ENCODE results near the gene CDK9. TPM values are rescaled to one million over a fixed set of nuclear protein-coding genes. Genes with fewer than 3 reads are reported as not detected.

The CDK9 gene
- polyA plus RNA-seq, 3 donors = 24.9 to 139 (median 26.4) TPM

DNA sequence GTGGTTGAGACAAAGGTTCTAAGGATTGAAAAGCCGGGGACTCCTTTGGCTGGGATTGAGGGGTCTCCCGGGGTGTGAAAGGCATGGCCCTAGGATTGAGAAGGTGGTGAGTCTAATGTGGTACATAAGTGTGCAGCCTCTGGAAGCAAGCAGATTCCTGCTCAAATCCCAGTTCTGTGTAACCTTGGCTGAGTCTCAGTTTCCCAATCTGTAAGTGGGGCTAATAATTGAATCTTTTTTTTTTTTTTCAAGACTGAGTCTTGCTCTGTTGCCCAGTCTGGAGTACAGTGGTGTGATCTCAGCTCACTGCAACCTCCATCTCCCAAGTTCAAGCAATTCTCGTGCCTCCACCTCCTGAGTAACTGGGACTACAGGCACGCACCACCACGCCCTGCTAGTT is 13.2 kb upstream of the CDK9 start:
- Mint-ChIP-seq H3K36me3 (peaks cover 39 to 65% of the 10 kb centered on the region in 2 donors), H3K27ac (peak overlapping the region; percentile 74 to 93 (median 85)), H3K4me1 (peaks cover 80% of the 10 kb centered on the region), H3K27me3 (ENCODE audit: low read depth in 3 of 3) (peaks cover 0 to 3% (median 0%) of the 10 kb centered on the region in 3 donors), H3K4me3 (no peak overlapping the region), H3K9me3 (peaks cover 0 to 1% (median 0%) of the 10 kb centered on the region in 7 donors)
- Histone ChIP-seq H3K4me1 (ENCODE audit: control insufficient read depth in 1 of 2, insufficient read depth in 2 of 2, low read length in 2 of 2) (peaks cover 73 to 93% of the 10 kb centered on the region in 2 donors), H3K4me2 (replicated peaks; ENCODE audit: extremely low read depth, low read length, poor library complexity, severe bottlenecking) (no peak overlapping the region), H2AFZ (ENCODE audit: insufficient read depth, low read depth, low read length, poor library complexity, severe bottlenecking) (no peak overlapping the region), H3K9ac (ENCODE audit: insufficient read depth, low read length, poor library complexity, severe bottlenecking) (no peak overlapping the region), H3K4me3 (replicated peaks in 1 of 3; ENCODE audit: low read depth in 2 of 3, low read length in 3 of 3) (no peak overlapping the region), H3K27ac (ENCODE audit: low read depth in 1 of 2, low read length in 2 of 2) (peak overlapping the region; percentile 5 to 39), H4K20me1 (ENCODE audit: insufficient read depth, low read length) (peaks cover 98% of the 10 kb centered on the region), H3K27me3 (ENCODE audit: control insufficient read depth in 2 of 2, insufficient read depth in 2 of 2, low read length in 2 of 2) (no peaks in the 10 kb centered on the region), H3K36me3 (replicated peaks in 1 of 2; ENCODE audit: control insufficient read depth in 1 of 2, insufficient read depth in 2 of 2, low read length in 2 of 2) (peaks cover 42 to 68% of the 10 kb centered on the region in 2 donors), H3K9me3 (replicated peaks in 1 of 2; ENCODE audit: control insufficient read depth in 1 of 2, insufficient read depth in 1 of 2, low read length in 2 of 2) (no peaks in the 10 kb centered on the region), H3K79me2 (ENCODE audit: insufficient read depth, low read length) (peaks cover 98% of the 10 kb centered on the region)
- intact Hi-C loops (cut with micrococcal nuclease) = loop anchor here in 1 of 2 donors (5.0 kb wide), 1 partner anchor 205 kb away; a partner anchor contains a TSS
- DNase-seq = no peak
- WGBS (ENCODE audit: insufficient coverage) = 100% methylated on average over 2 of the region's 5 CpGs
- TF ChIP-seq, protein P1, sequence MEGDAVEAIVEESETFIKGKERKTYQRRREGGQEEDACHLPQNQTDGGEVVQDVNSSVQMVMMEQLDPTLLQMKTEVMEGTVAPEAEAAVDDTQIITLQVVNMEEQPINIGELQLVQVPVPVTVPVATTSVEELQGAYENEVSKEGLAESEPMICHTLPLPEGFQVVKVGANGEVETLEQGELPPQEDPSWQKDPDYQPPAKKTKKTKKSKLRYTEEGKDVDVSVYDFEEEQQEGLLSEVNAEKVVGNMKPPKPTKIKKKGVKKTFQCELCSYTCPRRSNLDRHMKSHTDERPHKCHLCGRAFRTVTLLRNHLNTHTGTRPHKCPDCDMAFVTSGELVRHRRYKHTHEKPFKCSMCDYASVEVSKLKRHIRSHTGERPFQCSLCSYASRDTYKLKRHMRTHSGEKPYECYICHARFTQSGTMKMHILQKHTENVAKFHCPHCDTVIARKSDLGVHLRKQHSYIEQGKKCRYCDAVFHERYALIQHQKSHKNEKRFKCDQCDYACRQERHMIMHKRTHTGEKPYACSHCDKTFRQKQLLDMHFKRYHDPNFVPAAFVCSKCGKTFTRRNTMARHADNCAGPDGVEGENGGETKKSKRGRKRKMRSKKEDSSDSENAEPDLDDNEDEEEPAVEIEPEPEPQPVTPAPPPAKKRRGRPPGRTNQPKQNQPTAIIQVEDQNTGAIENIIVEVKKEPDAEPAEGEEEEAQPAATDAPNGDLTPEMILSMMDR (IDR thresholded peaks at IDR 0.05) = no peak

DNA sequence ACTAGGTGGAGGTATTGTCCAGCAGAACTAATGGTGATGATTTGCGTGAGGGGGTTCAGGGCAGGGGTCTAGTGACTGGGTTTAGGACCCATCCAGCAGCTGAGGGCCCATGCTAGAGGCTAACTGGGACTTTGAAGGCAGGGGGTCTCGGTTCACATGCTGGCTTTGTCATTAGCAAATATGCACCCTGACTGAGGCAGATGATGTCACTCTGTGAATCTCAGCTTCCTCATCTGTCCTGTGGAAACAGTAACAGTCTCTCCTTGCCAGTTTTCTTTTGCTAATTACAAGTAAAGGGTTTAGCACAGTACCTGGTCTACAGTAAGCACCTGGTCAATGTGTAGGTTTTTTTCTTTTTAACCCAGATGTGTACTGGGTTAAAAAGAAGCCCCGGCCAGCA is 12.6 kb upstream of the CDK9 start:
- TF ChIP-seq, protein P1 (IDR thresholded peaks at IDR 0.05) = no peak
- no peaks in the 10 kb centered on the region for H3K9me3 ChIP-seq (replicated peaks in 1 of 2; ENCODE audit: control insufficient read depth in 1 of 2, insufficient read depth in 1 of 2, low read length in 2 of 2)
- 91% methylated on average over 2 of the region's 3 CpGs for WGBS (ENCODE audit: insufficient coverage)
- H3K4me1 Mint-ChIP-seq = peaks cover 75% of the 10 kb centered on the region
- H3K36me3 Mint-ChIP-seq = peaks cover 36 to 60% of the 10 kb centered on the region in 2 donors
- peaks cover 66 to 87% of the 10 kb centered on the region in 2 donors for H3K4me1 ChIP-seq (ENCODE audit: control insufficient read depth in 1 of 2, insufficient read depth in 2 of 2, low read length in 2 of 2)
- no peak overlapping the region for H3K4me2 ChIP-seq (replicated peaks; ENCODE audit: extremely low read depth, low read length, poor library complexity, severe bottlenecking)
- peak overlapping the region; percentile 60 to 85 (median 75) for H3K27ac Mint-ChIP-seq
- no peaks in the 10 kb centered on the region for H3K27me3 ChIP-seq (ENCODE audit: control insufficient read depth in 2 of 2, insufficient read depth in 2 of 2, low read length in 2 of 2)
- peak overlapping the region in 1 of 2 donors; percentile 39 for H3K27ac ChIP-seq (ENCODE audit: low read depth in 1 of 2, low read length in 2 of 2)
- H4K20me1 ChIP-seq (ENCODE audit: insufficient read depth, low read length) = peaks cover 92% of the 10 kb centered on the region
- H3K9me3 Mint-ChIP-seq = peaks cover 0 to 2% (median 0%) of the 10 kb centered on the region in 7 donors
- peaks cover 0 to 3% (median 0%) of the 10 kb centered on the region in 3 donors for H3K27me3 Mint-ChIP-seq (ENCODE audit: low read depth in 3 of 3)
- no peak overlapping the region for H2AFZ ChIP-seq (ENCODE audit: insufficient read depth, low read depth, low read length, poor library complexity, severe bottlenecking)
- intact Hi-C loops (cut with micrococcal nuclease) = loop anchor here in 1 of 2 donors (5.0 kb wide), 1 partner anchor 206 kb away; a partner anchor contains a TSS
- H3K36me3 ChIP-seq (replicated peaks in 1 of 2; ENCODE audit: control insufficient read depth in 1 of 2, insufficient read depth in 2 of 2, low read length in 2 of 2) = peaks cover 35 to 61% of the 10 kb centered on the region in 2 donors
- peak overlapping the region in 1 of 2 donors; percentile 20 for H3K4me3 Mint-ChIP-seq
- no peak overlapping the region for H3K9ac ChIP-seq (ENCODE audit: insufficient read depth, low read length, poor library complexity, severe bottlenecking)
- H3K4me3 ChIP-seq (replicated peaks in 1 of 3; ENCODE audit: low read depth in 2 of 3, low read length in 3 of 3) = no peak overlapping the region
- DNase-seq = peak in 1 of 3 donors; percentile 43
- peaks cover 98% of the 10 kb centered on the region for H3K79me2 ChIP-seq (ENCODE audit: insufficient read depth, low read length)
